H1 (cell line): Measurements from ENCODE around the gene STK40. TPM values are rescaled to one million over a fixed set of nuclear protein-coding genes. Genes with fewer than 3 reads are reported as not detected.

ENCODE experiments used
- ATF2 ChIP-seq: IDR thresholded peaks from 2 replicates; pipeline ENCODE4 v1.6.1; 2012; ENCODE audit warnings: low read length, inconsistent platforms
- CBX5 ChIP-seq: fragments of 300-800, 300-1000 bp; sonication (generic); IDR thresholded peaks from 2 replicates; pipeline ENCODE4 v1.7.1; 2016; ENCODE audit warnings: antibody characterized with exemption, low read length, low read depth
- CBX8 ChIP-seq: fragments of 300-800, 300-1000 bp; sonication (generic); IDR thresholded peaks from 2 replicates; pipeline ENCODE4 v1.7.1; 2016; ENCODE audit warnings: low read depth, low read length, borderline replicate concordance
- CHD2 ChIP-seq: IDR thresholded peaks from 2 replicates; pipeline ENCODE4 v1.6.1; 2012; ENCODE audit warnings: low read length, improper control_type of control experiment
- EGR1 ChIP-seq: IDR thresholded peaks from 2 replicates; pipeline ENCODE4 v1.6.1; 2011; ENCODE audit warnings: low read depth, low read length, borderline replicate concordance
- EZH2 ChIP-seq: fragments of 200-600 bp; sonication (generic); IDR thresholded peaks from 2 replicates; pipeline ENCODE4 v1.7.1; 2012; ENCODE audit warnings: low read depth, mild to moderate bottlenecking, moderate library complexity, low read length, inconsistent platforms; ENCODE audit not compliant: severe bottlenecking
- GTF2F1 ChIP-seq: IDR thresholded peaks from 2 replicates; pipeline ENCODE4 v1.6.1; 2012; ENCODE audit warnings: low read depth, low read length, improper control_type of control experiment, borderline replicate concordance
- HDAC6 ChIP-seq: IDR thresholded peaks from one replicate; pipeline ENCODE4 v1.7.1; 2012; ENCODE audit warnings: low read depth, mild to moderate bottlenecking, inconsistent platforms, low read length, moderate library complexity
- JUN ChIP-seq: IDR thresholded peaks from 2 replicates; pipeline ENCODE4 v1.6.1; 2011; ENCODE audit warnings: low read depth, mild to moderate bottlenecking, improper control_type of control experiment, low read length
- NANOG ChIP-seq: IDR thresholded peaks from 2 replicates; pipeline ENCODE4 v1.6.1; 2011; ENCODE audit warnings: low read length, low read depth, mild to moderate bottlenecking, inconsistent platforms; ENCODE audit not compliant: insufficient read depth, poor library complexity, severe bottlenecking
- PHF8 ChIP-seq: fragments of 200-600 bp; sonication (generic); conservative IDR thresholded peaks from 2 replicates; pipeline ENCODE4 v1.7.1; 2012; ENCODE audit warnings: low read depth, mild to moderate bottlenecking, inconsistent platforms, low read length, moderate library complexity
- POLR2A ChIP-seq, 2 experiments: IDR thresholded peaks; 1 replicate in 1 of 2; 2 replicates in 1 of 2; pipeline ENCODE4 v1.6.1; 2011; ENCODE audit warnings: low read depth in 2 of 2, low read length in 2 of 2, mild to moderate bottlenecking in 2 of 2; ENCODE audit errors: control extremely low read depth in 1 of 2
- POU5F1 ChIP-seq: IDR thresholded peaks from 2 replicates; pipeline ENCODE4 v1.6.1; 2011; ENCODE audit warnings: low read depth, mild to moderate bottlenecking, low read length, moderate library complexity
- RBBP5 ChIP-seq: IDR thresholded peaks from 2 replicates; pipeline ENCODE4 v1.7.1; 2012; ENCODE audit warnings: low read depth, mild to moderate bottlenecking, inconsistent platforms, low read length, moderate library complexity, borderline replicate concordance
- SAP30 ChIP-seq: fragments of 300-600 bp; sonication (generic); IDR thresholded peaks from 2 replicates; pipeline ENCODE4 v1.7.1; 2012; ENCODE audit warnings: low read length, moderate library complexity, mild to moderate bottlenecking, inconsistent platforms; ENCODE audit not compliant: insufficient read depth, insufficient replicate concordance
- TAF1 ChIP-seq: IDR thresholded peaks from 2 replicates; pipeline ENCODE4 v1.6.1; 2011; ENCODE audit warnings: mild to moderate bottlenecking, low read depth, low read length
- TAF7 ChIP-seq: optimal IDR thresholded peaks from 2 replicates; pipeline ENCODE3; 2011; ENCODE audit warnings: low read depth, mild to moderate bottlenecking, inconsistent platforms, low read length, moderate library complexity, borderline replicate concordance
- TBP ChIP-seq: IDR thresholded peaks from 2 replicates; pipeline ENCODE4 v1.6.1; 2011; ENCODE audit warnings: low read depth, low read length, improper control_type of control experiment
- YY1 ChIP-seq: IDR thresholded peaks from 2 replicates; pipeline ENCODE4 v1.6.1; 2011; ENCODE audit warnings: low read depth, mild to moderate bottlenecking, low read length
- polyA plus RNA-seq, 7 experiments: library from polyadenylated mRNA; depleted of rRNA in 3 of 7; stranded (reverse) in 5 of 7; unstranded in 2 of 7; fragments of >200 nt in 5 of 7; fragments of 200-250 nt in 2 of 7; gene quantifications; 1 replicate in 5 of 7; 2 replicates in 1 of 7; 4 replicates in 1 of 7; pipeline versions ENCODE4 v1.2.1 to v1.2.3, GENCODE V29; 2011 to 2013; ENCODE audit warnings: missing spikeins in 2 of 7, mixed read lengths in 2 of 7
- total RNA-seq: library from RNA; stranded (reverse); fragmentation: NEBNext Ultra II Directional; extraction: Animal tissue kit (Norgen Biotek cat#: 25700); gene quantifications from 2 replicates; pipeline ENCODE4 v1.2.1, GENCODE V29; 2021
- TF ChIP-seq, protein P1 (sequence below), 3 experiments: IDR thresholded peaks; 1 replicate in 2 of 3; 2 replicates in 1 of 3; pipeline versions ENCODE4 v1.5.1 to v1.6.1; 2011; ENCODE audit warnings: low read length in 3 of 3, mild to moderate bottlenecking in 3 of 3, inconsistent platforms in 2 of 3, low read depth in 1 of 3, moderate library complexity in 1 of 3; ENCODE audit not compliant: insufficient read depth in 1 of 3; ENCODE audit errors: control extremely low read depth in 1 of 3

Gene STK40
- total and polyA plus RNA-seq, 2 of the 8 experiments (the other 6 are each of a cell fraction or from before 2014, with no cell fraction given), result 13.6 to 28.6 TPM

DNA sequence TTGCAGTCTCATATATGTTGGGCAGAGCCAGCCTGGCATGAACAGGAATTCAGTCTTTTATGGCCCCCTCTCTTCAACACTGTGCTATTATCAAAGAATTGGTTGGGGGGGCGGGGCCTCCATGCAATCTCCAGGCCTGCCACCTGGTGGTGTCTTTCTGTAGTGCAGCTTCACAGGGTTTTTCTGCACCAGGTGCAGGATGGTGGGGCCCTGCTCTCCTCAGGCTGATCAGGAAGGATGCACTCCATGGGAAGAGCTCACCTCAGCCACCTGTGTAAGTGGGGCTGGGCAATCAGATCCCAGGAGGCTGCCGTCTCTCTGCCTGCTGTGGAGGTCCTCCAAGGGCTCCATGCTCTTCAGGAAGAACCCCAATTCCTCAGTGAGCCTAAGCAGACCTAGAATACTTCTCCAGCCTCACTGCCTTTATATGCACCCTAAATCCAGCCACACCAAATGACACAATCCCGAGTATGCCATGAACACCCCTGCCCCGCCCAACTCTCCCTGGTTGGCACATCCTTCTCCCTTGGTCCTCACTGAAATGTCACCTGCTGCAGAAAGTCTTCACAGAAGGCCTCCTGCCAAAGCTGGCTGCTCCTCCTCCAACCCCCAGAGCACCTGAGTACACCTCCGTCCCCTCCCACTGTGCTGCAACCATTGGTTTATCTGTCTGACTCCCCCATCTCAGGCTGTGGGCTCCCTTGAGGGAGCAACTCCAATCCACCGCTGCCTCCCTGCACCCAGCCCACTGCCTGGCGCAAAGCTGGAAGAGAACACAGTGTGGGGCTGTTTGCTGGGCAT lies 16.5 kb downstream of the STK40 start (continued):
- TF ChIP-seq, protein P1, sequence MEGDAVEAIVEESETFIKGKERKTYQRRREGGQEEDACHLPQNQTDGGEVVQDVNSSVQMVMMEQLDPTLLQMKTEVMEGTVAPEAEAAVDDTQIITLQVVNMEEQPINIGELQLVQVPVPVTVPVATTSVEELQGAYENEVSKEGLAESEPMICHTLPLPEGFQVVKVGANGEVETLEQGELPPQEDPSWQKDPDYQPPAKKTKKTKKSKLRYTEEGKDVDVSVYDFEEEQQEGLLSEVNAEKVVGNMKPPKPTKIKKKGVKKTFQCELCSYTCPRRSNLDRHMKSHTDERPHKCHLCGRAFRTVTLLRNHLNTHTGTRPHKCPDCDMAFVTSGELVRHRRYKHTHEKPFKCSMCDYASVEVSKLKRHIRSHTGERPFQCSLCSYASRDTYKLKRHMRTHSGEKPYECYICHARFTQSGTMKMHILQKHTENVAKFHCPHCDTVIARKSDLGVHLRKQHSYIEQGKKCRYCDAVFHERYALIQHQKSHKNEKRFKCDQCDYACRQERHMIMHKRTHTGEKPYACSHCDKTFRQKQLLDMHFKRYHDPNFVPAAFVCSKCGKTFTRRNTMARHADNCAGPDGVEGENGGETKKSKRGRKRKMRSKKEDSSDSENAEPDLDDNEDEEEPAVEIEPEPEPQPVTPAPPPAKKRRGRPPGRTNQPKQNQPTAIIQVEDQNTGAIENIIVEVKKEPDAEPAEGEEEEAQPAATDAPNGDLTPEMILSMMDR (IDR thresholded peaks at IDR 0.05; ENCODE audit: control extremely low read depth in 1 of 3, insufficient read depth in 1 of 3, low read depth in 1 of 3, low read length in 3 of 3), result peak; percentile 85 to 94 (median 87)
- TF ChIP-seq RBBP5 (no peak), CBX5 (no peak), TAF1 (no peak), SAP30 (no peak), ATF2 (no peak), HDAC6 (no peak), CBX8 (no peak), POLR2A (IDR thresholded peaks at IDR 0.05; ENCODE audit: control extremely low read depth in 1 of 2, low read depth in 2 of 2, low read length in 2 of 2) (no peak), TBP (no peak), YY1 (0 out of 2 replicates have a peak, but pooled peaks have one; percentile 35), EGR1 (no peak), GTF2F1 (no peak), JUN (no peak), NANOG (no peak), EZH2 (no peak), PHF8 (no peak), CHD2 (no peak), POU5F1 (no peak), TAF7 (no peak)
